SK-N-SH (cell line): Measurements from ENCODE around the gene TBXT. TPM values are rescaled to one million over a fixed set of nuclear protein-coding genes. Genes with fewer than 3 reads are reported as not detected.

Experiments
- CTCF ChIA-PET: fragments of 300-600, 350-600 bp; formaldehyde crosslinking; extraction: SDS; loops from one replicate; lab custom pipeline; 2021; lab: Yijun Ruan, JAX
- POLR2A ChIA-PET: fragments of 350-600 bp; sonication (Branson Sonifier 250); formaldehyde crosslinking; extraction: SDS; loops from one replicate; lab custom pipeline; 2020; ENCODE audit warnings: antibody characterized with exemption, inconsistent platforms; lab: Yijun Ruan, JAX
- DNase-seq: peaks from one replicate; pipeline ENCODE4 v3.0.0; 2012
- H2AFZ ChIP-seq: fragments of 200-600 bp; sonication (generic); 2 replicates; pipeline ENCODE4 v1.8.1; 2016; ENCODE audit warnings: antibody characterized with exemption, mild to moderate bottlenecking, low read depth
- H3F3A ChIP-seq: fragments of 200-600 bp; sonication (generic); replicated peaks from 2 replicates; pipeline ENCODE3; 2016; ENCODE audit warnings: antibody characterized with exemption, mild to moderate bottlenecking; ENCODE audit not compliant: insufficient read depth
- H3K27ac ChIP-seq, 2 experiments: fragments of 200-500 bp in 1 of 2; fragments of 200-600 bp in 1 of 2; sonication (Bioruptor generic) in 1 of 2; sonication (generic), shearing (Covaris generic) in 1 of 2; 2 replicates each; pipeline versions ENCODE4 v1.5.1 to v1.6.1; 2014 to 2016; ENCODE audit warnings: low read depth in 2 of 2, inconsistent platforms in 1 of 2, low read length in 1 of 2, mild to moderate bottlenecking in 1 of 2, mixed read lengths in 1 of 2
- H3K27me3 ChIP-seq: fragments of 200-600 bp; sonication (generic), shearing (Covaris generic); 2 replicates; pipeline ENCODE4 v1.6.1; 2016; ENCODE audit warnings: mixed run types; ENCODE audit not compliant: insufficient read depth
- H3K36me3 ChIP-seq, 2 experiments: fragments of 200-500 bp in 1 of 2; fragments of 200-600 bp in 1 of 2; sonication (Bioruptor generic) in 1 of 2; sonication (generic) in 1 of 2; replicated peaks in 1 of 2; 2 replicates each; pipeline versions ENCODE3 to v1.5.1; 2014 to 2016; ENCODE audit warnings: low read length in 1 of 2, mild to moderate bottlenecking in 1 of 2; ENCODE audit not compliant: insufficient read depth in 2 of 2, control insufficient read depth in 1 of 2
- H3K4me1 ChIP-seq, 2 experiments: fragments of 200-500 bp in 1 of 2; fragments of 200-600 bp in 1 of 2; sonication (Bioruptor generic) in 1 of 2; sonication (generic), shearing (Covaris generic) in 1 of 2; 2 replicates each; pipeline versions ENCODE4 v1.5.1 to v1.6.1; 2014 to 2016; ENCODE audit warnings: low read depth in 1 of 2, low read length in 1 of 2, mixed run types in 1 of 2; ENCODE audit not compliant: insufficient read depth in 2 of 2, control insufficient read depth in 1 of 2
- H3K4me2 ChIP-seq: fragments of 200-600 bp; sonication (generic), shearing (Covaris generic); 2 replicates; pipeline ENCODE4 v1.6.1; 2017; ENCODE audit warnings: mixed run types
- H3K4me3 ChIP-seq, 2 experiments: fragments of 200-500 bp in 1 of 2; fragments of 200-600 bp in 1 of 2; sonication (Bioruptor generic) in 1 of 2; sonication (generic), shearing (Covaris generic) in 1 of 2; 2 replicates each; pipeline versions ENCODE4 v1.5.1 to v1.8.1; 2014 to 2016; ENCODE audit warnings: low read depth in 2 of 2, inconsistent platforms in 1 of 2, low read length in 1 of 2, mild to moderate bottlenecking in 1 of 2, mixed read lengths in 1 of 2, moderate library complexity in 1 of 2
- H3K79me2 ChIP-seq: fragments of 200-600 bp; sonication (generic); 2 replicates; pipeline ENCODE4 v1.8.1; 2017; ENCODE audit warnings: mild to moderate bottlenecking; ENCODE audit not compliant: insufficient read depth
- H3K9ac ChIP-seq: fragments of 200-600 bp; sonication (generic); 2 replicates; pipeline ENCODE4 v1.6.1; 2017; ENCODE audit warnings: mixed run types
- H3K9me2 ChIP-seq: fragments of 200-600 bp; sonication (generic); 2 replicates; pipeline ENCODE4 v1.6.1; 2017; ENCODE audit warnings: mixed run types
- H3K9me3 ChIP-seq: fragments of 200-600 bp; sonication (generic); 2 replicates; pipeline ENCODE4 v1.6.1; 2017; ENCODE audit warnings: mixed run types, mild to moderate bottlenecking, moderate library complexity
- H4K20me1 ChIP-seq: fragments of 200-600 bp; sonication (generic); 2 replicates; pipeline ENCODE4 v1.6.1; 2017; ENCODE audit warnings: mild to moderate bottlenecking, mixed run types; ENCODE audit not compliant: insufficient read depth
- ELF1 ChIP-seq: IDR thresholded peaks from 2 replicates; pipeline ENCODE4 v1.4.0; 2012
- FOSL2 ChIP-seq: IDR thresholded peaks from 2 replicates; pipeline ENCODE4 v1.4.0; 2012; ENCODE audit warnings: low read depth, mild to moderate bottlenecking, moderate library complexity, borderline replicate concordance
- FOXM1 ChIP-seq: IDR thresholded peaks from 2 replicates; pipeline ENCODE4 v1.4.0; 2012; ENCODE audit warnings: low read depth, mild to moderate bottlenecking
- GABPA ChIP-seq: IDR thresholded peaks from 2 replicates; pipeline ENCODE4 v1.4.0; 2012; ENCODE audit warnings: low read depth, mild to moderate bottlenecking
- JUND ChIP-seq: IDR thresholded peaks from 2 replicates; pipeline ENCODE4 v1.4.0; 2012
- NFIC ChIP-seq: IDR thresholded peaks from 2 replicates; pipeline ENCODE4 v1.4.0; 2012; ENCODE audit warnings: borderline replicate concordance
- RFX5 ChIP-seq: IDR thresholded peaks from 2 replicates; pipeline ENCODE4 v1.6.1; 2012; ENCODE audit warnings: mild to moderate bottlenecking, improper control_type of control experiment, low read length
- SIN3A ChIP-seq: IDR thresholded peaks from 2 replicates; pipeline ENCODE4 v1.6.1; 2012; ENCODE audit warnings: low read depth, mild to moderate bottlenecking, low read length, moderate library complexity, borderline replicate concordance
- YY1 ChIP-seq: IDR thresholded peaks from 2 replicates; pipeline ENCODE4 v1.4.0; 2012; ENCODE audit warnings: low read depth, mild to moderate bottlenecking
- WGBS: methylation state at CpG from one replicate; pipeline ENCODE4 v1.1.6; 2017; ENCODE audit warnings: low lambda C conversion rate; 5-methylcytosine and 5-hydroxymethylcytosine counted together
- polyA plus RNA-seq, 3 experiments: library from polyadenylated mRNA; depleted of rRNA; stranded (reverse); fragments of >200 nt; gene quantifications; 2 replicates each; pipeline ENCODE4 v1.2.3, GENCODE V29; 2012
- TF ChIP-seq, protein P1 (sequence below): IDR thresholded peaks from 2 replicates; pipeline ENCODE4 v1.6.1; 2012; ENCODE audit warnings: mild to moderate bottlenecking, low read depth, low read length, moderate library complexity
- TF ChIP-seq, protein P2 (sequence below): fragments of 200-600 bp; sonication (generic); IDR thresholded peaks from 2 replicates; pipeline ENCODE4 v1.6.1; 2017; ENCODE audit warnings: antibody characterized with exemption, mild to moderate bottlenecking, moderate library complexity
- TF ChIP-seq, protein P3 (sequence below): IDR thresholded peaks from 2 replicates; pipeline ENCODE4 v1.4.0; 2012; ENCODE audit warnings: low read depth, borderline replicate concordance

The TBXT gene
- polyA plus RNA-seq, 1 of the 3 experiments (the other 2 are of a cell fraction): not detected

DNA sequence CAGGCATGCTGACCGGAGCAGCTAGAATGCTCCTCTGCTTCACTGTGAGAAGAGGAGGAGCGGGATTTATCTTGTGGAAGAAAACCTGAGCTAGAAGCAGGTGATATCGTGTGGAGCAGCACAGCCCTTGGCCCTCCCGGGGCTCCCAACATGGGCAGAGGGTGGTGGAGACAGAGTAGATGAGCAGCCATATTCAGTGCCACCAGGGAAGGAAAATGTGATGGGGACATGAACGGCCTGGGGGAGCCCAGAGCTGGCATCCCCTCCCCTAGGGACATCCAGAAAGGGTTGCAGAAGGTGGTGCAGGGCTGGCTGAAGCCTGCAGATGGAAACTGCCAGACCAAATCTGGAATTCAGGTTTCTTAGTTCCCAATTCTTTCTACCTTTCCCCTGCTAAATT lies 24.9 kb upstream of the TBXT start:
- TF ChIP-seq, protein P1, sequence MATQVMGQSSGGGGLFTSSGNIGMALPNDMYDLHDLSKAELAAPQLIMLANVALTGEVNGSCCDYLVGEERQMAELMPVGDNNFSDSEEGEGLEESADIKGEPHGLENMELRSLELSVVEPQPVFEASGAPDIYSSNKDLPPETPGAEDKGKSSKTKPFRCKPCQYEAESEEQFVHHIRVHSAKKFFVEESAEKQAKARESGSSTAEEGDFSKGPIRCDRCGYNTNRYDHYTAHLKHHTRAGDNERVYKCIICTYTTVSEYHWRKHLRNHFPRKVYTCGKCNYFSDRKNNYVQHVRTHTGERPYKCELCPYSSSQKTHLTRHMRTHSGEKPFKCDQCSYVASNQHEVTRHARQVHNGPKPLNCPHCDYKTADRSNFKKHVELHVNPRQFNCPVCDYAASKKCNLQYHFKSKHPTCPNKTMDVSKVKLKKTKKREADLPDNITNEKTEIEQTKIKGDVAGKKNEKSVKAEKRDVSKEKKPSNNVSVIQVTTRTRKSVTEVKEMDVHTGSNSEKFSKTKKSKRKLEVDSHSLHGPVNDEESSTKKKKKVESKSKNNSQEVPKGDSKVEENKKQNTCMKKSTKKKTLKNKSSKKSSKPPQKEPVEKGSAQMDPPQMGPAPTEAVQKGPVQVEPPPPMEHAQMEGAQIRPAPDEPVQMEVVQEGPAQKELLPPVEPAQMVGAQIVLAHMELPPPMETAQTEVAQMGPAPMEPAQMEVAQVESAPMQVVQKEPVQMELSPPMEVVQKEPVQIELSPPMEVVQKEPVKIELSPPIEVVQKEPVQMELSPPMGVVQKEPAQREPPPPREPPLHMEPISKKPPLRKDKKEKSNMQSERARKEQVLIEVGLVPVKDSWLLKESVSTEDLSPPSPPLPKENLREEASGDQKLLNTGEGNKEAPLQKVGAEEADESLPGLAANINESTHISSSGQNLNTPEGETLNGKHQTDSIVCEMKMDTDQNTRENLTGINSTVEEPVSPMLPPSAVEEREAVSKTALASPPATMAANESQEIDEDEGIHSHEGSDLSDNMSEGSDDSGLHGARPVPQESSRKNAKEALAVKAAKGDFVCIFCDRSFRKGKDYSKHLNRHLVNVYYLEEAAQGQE: no peak
- ChIA-PET POLR2A (no interaction called here), CTCF (no interaction called here)
- Histone ChIP-seq H3F3A (no peaks in the 10 kb centered on the region), H3K9me2 (no peaks in the 10 kb centered on the region), H4K20me1 (no peaks in the 10 kb centered on the region), H2AFZ (no peak overlapping the region), H3K27ac (no peak overlapping the region), H3K27me3 (no peaks in the 10 kb centered on the region; the same call in none of the 2 replicates), H3K79me2 (no peaks in the 10 kb centered on the region), H3K9ac (no peak overlapping the region), H3K36me3 (no peaks in the 10 kb centered on the region), H3K4me2 (no peak overlapping the region), H3K9me3 (no peaks in the 10 kb centered on the region), H3K4me1 (no peaks in the 10 kb centered on the region), H3K4me3 (no peak overlapping the region)
- no peak for DNase-seq
- WGBS: 26% methylated on average over 5 of the region's 5 CpGs

DNA sequence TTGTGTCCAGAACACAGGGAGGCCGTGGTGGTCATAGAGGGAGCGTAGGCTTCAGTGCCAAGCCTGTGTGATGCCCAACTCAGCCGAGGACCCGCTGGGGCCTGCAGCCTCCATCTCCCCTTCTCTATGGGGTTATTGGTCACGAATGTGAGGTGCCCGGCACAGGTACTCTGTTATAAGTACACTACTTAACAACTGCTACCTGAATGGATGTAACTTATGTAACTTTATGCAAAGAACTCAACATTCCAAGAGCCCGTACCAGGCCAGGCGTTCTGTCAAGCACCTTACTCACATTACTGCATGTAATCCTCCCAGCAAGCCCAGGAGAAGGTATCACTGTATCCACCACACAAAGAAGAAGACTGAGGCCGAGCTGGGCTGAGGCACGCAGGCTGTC lies 24.5 kb upstream of the TBXT start:
- Histone ChIP-seq H3K36me3 (no peaks in the 10 kb centered on the region), H3K79me2 (no peaks in the 10 kb centered on the region), H4K20me1 (no peaks in the 10 kb centered on the region), H3K4me1 (no peaks in the 10 kb centered on the region), H3K4me2 (no peak overlapping the region), H3F3A (no peaks in the 10 kb centered on the region), H3K4me3 (no peak overlapping the region), H2AFZ (no peak overlapping the region), H3K9me3 (no peaks in the 10 kb centered on the region), H3K27ac (no peak overlapping the region), H3K9ac (no peak overlapping the region), H3K9me2 (no peaks in the 10 kb centered on the region), H3K27me3 (no peaks in the 10 kb centered on the region; the same call in none of the 2 replicates)
- TF ChIP-seq NFIC (no peak), GABPA (no peak), JUND (no peak), SIN3A (no peak), FOXM1 (no peak), YY1 (no peak), ELF1 (no peak), RFX5 (no peak), FOSL2 (no peak)
- TF ChIP-seq, protein P2, sequence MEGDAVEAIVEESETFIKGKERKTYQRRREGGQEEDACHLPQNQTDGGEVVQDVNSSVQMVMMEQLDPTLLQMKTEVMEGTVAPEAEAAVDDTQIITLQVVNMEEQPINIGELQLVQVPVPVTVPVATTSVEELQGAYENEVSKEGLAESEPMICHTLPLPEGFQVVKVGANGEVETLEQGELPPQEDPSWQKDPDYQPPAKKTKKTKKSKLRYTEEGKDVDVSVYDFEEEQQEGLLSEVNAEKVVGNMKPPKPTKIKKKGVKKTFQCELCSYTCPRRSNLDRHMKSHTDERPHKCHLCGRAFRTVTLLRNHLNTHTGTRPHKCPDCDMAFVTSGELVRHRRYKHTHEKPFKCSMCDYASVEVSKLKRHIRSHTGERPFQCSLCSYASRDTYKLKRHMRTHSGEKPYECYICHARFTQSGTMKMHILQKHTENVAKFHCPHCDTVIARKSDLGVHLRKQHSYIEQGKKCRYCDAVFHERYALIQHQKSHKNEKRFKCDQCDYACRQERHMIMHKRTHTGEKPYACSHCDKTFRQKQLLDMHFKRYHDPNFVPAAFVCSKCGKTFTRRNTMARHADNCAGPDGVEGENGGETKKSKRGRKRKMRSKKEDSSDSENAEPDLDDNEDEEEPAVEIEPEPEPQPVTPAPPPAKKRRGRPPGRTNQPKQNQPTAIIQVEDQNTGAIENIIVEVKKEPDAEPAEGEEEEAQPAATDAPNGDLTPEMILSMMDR: no peak
- TF ChIP-seq, protein P3, sequence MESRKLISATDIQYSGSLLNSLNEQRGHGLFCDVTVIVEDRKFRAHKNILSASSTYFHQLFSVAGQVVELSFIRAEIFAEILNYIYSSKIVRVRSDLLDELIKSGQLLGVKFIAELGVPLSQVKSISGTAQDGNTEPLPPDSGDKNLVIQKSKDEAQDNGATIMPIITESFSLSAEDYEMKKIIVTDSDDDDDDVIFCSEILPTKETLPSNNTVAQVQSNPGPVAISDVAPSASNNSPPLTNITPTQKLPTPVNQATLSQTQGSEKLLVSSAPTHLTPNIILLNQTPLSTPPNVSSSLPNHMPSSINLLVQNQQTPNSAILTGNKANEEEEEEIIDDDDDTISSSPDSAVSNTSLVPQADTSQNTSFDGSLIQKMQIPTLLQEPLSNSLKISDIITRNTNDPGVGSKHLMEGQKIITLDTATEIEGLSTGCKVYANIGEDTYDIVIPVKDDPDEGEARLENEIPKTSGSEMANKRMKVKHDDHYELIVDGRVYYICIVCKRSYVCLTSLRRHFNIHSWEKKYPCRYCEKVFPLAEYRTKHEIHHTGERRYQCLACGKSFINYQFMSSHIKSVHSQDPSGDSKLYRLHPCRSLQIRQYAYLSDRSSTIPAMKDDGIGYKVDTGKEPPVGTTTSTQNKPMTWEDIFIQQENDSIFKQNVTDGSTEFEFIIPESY: no peak
- TF ChIP-seq, protein P1: no peak
- DNase-seq: no peak
- POLR2A ChIA-PET: no interaction called here
- CTCF ChIA-PET: no interaction called here
- 39% methylated on average over 9 of the region's 10 CpGs for WGBS
